NCI-H524 treated with DMSO at 0.1 percent for 48 hours (cell line): ENCODE results near the gene DDX3Y.

Experiments
- DNase-seq: peaks from one replicate; lab custom pipeline; 2025; lab: John Stamatoyannopoulos, UW

DDX3Y gene

DNA sequence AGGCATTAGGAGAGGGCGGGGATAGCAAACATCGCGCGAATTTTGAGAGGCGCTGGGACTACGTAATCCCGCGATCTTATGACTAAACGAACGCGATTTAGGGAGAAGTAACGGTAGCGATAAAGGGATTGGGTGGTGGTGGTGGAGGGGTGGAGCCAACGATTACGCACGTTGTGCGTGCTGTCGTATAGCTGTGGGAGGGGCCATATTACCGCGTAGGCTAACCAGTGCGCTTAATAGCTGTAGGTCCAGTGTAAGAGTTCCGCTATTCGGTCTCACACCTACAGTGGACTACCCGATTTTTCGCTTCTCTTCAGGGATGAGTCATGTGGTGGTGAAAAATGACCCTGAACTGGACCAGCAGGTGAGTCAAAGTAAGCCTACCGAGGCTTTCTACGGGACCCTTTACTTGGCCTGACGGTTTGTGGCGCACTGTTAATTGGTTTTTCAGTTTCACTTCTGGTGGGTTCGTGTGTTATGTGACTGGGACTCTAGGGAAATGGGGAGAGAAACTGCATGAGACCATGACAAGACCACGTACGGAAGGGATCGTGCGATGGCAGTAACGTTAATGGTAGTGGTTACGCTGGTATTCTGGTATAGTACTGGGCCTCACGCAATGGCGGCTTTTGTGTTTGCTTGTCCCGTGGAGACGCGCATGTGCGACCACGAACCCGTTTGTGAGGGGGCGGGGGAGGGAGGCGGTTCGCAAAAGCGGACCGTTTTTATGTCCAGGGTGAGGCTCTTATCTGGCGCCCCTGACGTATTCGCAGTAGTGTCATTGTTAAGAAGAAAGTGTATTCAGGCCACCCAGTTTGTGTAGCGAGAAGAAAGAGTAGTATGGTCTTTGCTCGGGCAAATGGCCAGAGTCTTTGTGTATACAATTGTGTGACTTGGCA is at the start of gene DDX3Y:
Gene DDX3Y (plus strand): TSS at position 251 of the 899 bp plus-strand sequence. CDS start 69 bp downstream, at position 320.
- no peak for DNase-seq

- DNase-seq, result no peak
Observed at GRCh38 chrY:12855791-12856275, 48.8 kb upstream of the DDX3Y start.

DNA sequence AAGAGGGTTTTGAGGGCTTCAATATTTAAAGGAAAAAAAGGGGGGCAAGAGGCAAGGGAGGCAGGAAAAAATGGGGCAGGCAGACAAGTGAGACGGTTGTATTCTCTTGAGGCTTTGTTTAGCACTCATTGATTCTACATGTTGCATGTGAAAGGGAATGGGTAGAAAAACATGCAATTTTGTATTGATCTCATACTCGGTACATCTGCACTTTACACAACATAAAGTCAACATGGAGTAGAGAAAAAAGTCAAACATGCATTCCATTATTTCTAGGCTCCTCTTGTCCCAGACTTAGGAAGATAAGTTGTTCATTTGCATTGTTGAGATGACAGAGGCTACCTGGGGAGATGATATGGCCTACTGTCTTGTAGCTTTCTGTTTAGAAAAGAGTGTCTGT is 36.7 kb upstream of the DDX3Y start:
- no peak for DNase-seq

DNA sequence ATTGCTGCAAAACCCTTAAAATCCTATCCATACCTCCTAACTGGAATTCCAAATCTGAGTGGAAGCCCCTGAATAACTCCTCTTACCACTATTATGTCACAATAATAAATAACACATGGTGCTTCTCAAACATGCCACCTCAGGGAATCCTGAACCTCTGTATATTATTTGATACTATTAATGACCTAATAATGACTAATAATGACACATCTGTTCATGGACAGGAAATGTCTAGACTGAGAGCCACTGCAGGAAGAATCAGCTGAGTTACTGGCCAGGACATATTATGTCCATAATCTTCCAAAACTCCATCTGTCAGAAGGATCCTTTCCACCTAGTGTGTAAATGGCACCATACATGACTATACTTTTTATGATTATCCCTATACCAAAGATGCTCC is 7.7 kb upstream of the DDX3Y start:
- no peak for DNase-seq

- DNase-seq, result no peak
Observed at GRCh38 chrY:12898604-12899003, 6.1 kb upstream of the DDX3Y start.

DNA sequence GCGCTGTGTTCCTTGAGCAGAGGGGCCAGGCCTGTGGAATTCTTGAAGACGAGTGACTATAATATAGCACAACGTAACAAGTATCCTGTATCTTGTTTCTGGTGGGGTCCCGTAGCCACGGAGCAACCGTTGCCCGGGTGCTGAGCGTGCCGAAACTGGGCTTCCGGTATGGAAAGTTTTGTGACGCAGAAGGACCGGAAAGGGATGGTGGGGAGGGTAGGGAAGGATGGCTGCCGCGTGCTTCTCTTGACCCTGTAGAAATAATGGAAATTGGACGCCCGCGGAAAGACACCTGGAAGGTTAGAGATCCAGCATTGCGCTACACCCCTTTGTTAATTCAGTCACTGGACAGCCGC is 827 bp downstream of the DDX3Y start:
- DNase-seq, result no peak

GRCh38 chrY:12905895-12906294 is 1.2 kb downstream of the DDX3Y start:
- DNase-seq, result no peak

GRCh38 chrY:12913541-12913940 is 8.9 kb downstream of the DDX3Y start:
- no peak for DNase-seq

- DNase-seq, result no peak
Observed at GRCh38 chrY:12928043-12928442, 23.4 kb downstream of the DDX3Y start.

GRCh38 chrY:12941725-12942687 is 37.3 kb downstream of the DDX3Y start:
- no peak for DNase-seq
